GM23338 (cell line): Measurements from ENCODE around the gene SIRPG. TPM values are rescaled to one million over a fixed set of nuclear protein-coding genes. Genes with fewer than 3 reads are reported as not detected.

ENCODE experiments used
- ATAC-seq: fragments of 200-7000 bp; cut with Tn5 transposase; 3 replicates; pipeline ENCODE4 v1.9.1; 2020
- DNase-seq: peaks from one replicate; pipeline ENCODE4 v3.0.0-alpha.2; 2015; ENCODE audit warnings: low spot score
- H2AFZ ChIP-seq: fragments of 200-600 bp; sonication (generic); 2 replicates; pipeline ENCODE4 v1.8.0; 2016; ENCODE audit warnings: antibody characterized with exemption, mild to moderate bottlenecking, moderate library complexity
- H3F3A ChIP-seq: fragments of 200-600 bp; sonication (generic); replicated peaks from 2 replicates; pipeline ENCODE4 v1.8.0; 2017; ENCODE audit warnings: antibody characterized with exemption, mixed run types, low read depth
- H3K27ac ChIP-seq: fragments of 200-600 bp; sonication (generic); 2 replicates; pipeline ENCODE4 v1.6.1; 2016; ENCODE audit warnings: low read depth
- H3K27me3 ChIP-seq: fragments of 200-600 bp; sonication (generic); 2 replicates; pipeline ENCODE4 v1.8.0; 2016; ENCODE audit warnings: mild to moderate bottlenecking, mixed run types, moderate library complexity; ENCODE audit not compliant: insufficient read depth
- H3K36me3 ChIP-seq: fragments of 200-600 bp; sonication (generic); 2 replicates; pipeline ENCODE4 v1.8.0; 2016; ENCODE audit warnings: mild to moderate bottlenecking; ENCODE audit not compliant: insufficient read depth
- H3K4me1 ChIP-seq: fragments of 200-600 bp; sonication (generic); 2 replicates; pipeline ENCODE4 v1.8.0; 2016; ENCODE audit warnings: mild to moderate bottlenecking, moderate library complexity; ENCODE audit not compliant: insufficient read depth
- H3K4me2 ChIP-seq: fragments of 200-600 bp; sonication (generic); 2 replicates; pipeline ENCODE4 v1.7.1; 2017; ENCODE audit warnings: mixed run types
- H3K4me3 ChIP-seq: fragments of 200-600 bp; sonication (generic); 2 replicates; pipeline ENCODE4 v1.6.1; 2016; ENCODE audit warnings: mixed run types
- H3K79me2 ChIP-seq: fragments of 200-600 bp; sonication (generic); replicated peaks from 2 replicates; pipeline ENCODE4 v1.8.0; 2017; ENCODE audit warnings: mild to moderate bottlenecking; ENCODE audit not compliant: insufficient read depth
- H3K9me2 ChIP-seq: fragments of 200-600 bp; sonication (generic); 2 replicates; pipeline ENCODE4 v1.8.0; 2017; ENCODE audit not compliant: insufficient read depth
- H4K20me1 ChIP-seq: fragments of 200-600 bp; sonication (generic); replicated peaks from 2 replicates; pipeline ENCODE4 v1.8.0; 2017; ENCODE audit warnings: mild to moderate bottlenecking; ENCODE audit not compliant: insufficient read depth
- H3K27ac Mint-ChIP-seq: 2 replicates; pipeline ENCODE4 v1.8.0; 2020; ENCODE audit warnings: inconsistent platforms, mild to moderate bottlenecking, moderate library complexity, mixed read lengths
- H3K27me3 Mint-ChIP-seq: 3 replicates; pipeline ENCODE4 v1.8.0; 2022; ENCODE audit warnings: low read depth, mild to moderate bottlenecking, moderate library complexity, mixed read lengths, inconsistent platforms; ENCODE audit not compliant: insufficient read depth, poor library complexity
- H3K36me3 Mint-ChIP-seq: 3 replicates; pipeline ENCODE4 v1.8.0; 2021; ENCODE audit warnings: low read depth, mild to moderate bottlenecking, inconsistent platforms, moderate library complexity, mixed read lengths
- H3K4me1 Mint-ChIP-seq: 3 replicates; pipeline ENCODE4 v1.8.0; 2020; ENCODE audit warnings: mild to moderate bottlenecking, inconsistent platforms, mixed read lengths
- H3K4me3 Mint-ChIP-seq: 3 replicates; pipeline ENCODE4 v1.8.0; 2021; ENCODE audit warnings: moderate library complexity, mild to moderate bottlenecking, inconsistent platforms, mixed read lengths
- H3K9me3 Mint-ChIP-seq: 3 replicates; pipeline ENCODE4 v1.8.0; 2020; ENCODE audit warnings: moderate library complexity, mild to moderate bottlenecking, inconsistent platforms, mixed read lengths
- CTCF ChIP-seq, 2 experiments: fragments of 200-600 bp in 1 of 2; sonication (generic) in 1 of 2; conservative IDR thresholded peaks; 2 replicates each; pipeline versions ENCODE4 v1.5.1 to v1.6.1; 2016 to 2017; ENCODE audit warnings: antibody characterized with exemption in 2 of 2, low read depth in 2 of 2, mild to moderate bottlenecking in 2 of 2, moderate library complexity in 1 of 2
- JUNB ChIP-seq: IDR thresholded peaks from one replicate; pipeline ENCODE4 v1.6.1; 2016; ENCODE audit warnings: antibody characterized with exemption; ENCODE audit not compliant: unreplicated experiment
- POLR2AphosphoS5 ChIP-seq: IDR thresholded peaks from 2 replicates; pipeline ENCODE4 v1.6.1; 2016; ENCODE audit warnings: antibody characterized with exemption, low read depth
- ZNF331 ChIP-seq: fragments of 250-450 bp; sonication (Bioruptor Pico); IDR thresholded peaks from 2 replicates; pipeline ENCODE4 v1.5.0; 2020; ENCODE audit warnings: low read depth, mild to moderate bottlenecking, moderate library complexity
- ZNF462 ChIP-seq: fragments of 250-450 bp; sonication (Bioruptor Pico); IDR thresholded peaks from 2 replicates; pipeline ENCODE4 v1.5.0; 2020; ENCODE audit warnings: mild to moderate bottlenecking, moderate library complexity
- polyA plus RNA-seq: library from polyadenylated mRNA; unstranded; fragments of >200 nt; fragmentation: Nextera tagmentation; extraction: Ambion mirVana; gene quantifications from 2 replicates; pipeline ENCODE4 v1.2.1, GENCODE V29; 2016
- total RNA-seq: library from RNA; depleted of rRNA; stranded (reverse); fragments of >200 nt; shearing (Covaris generic); gene quantifications from 2 replicates; pipeline ENCODE4 v1.2.3, GENCODE V29; 2014

Gene SIRPG
- total and polyA plus RNA-seq, 2 experiments from 2014 or later = not detected

- TF ChIP-seq ZNF462 (CRISPR knock-in tag) = no peak
These were observed 40.0 kb upstream of the SIRPG start (continued) for GRCh38 chr20:1697592-1697991.

- no peaks in the 10 kb centered on the region for H3K36me3 ChIP-seq
- no peaks in the 10 kb centered on the region for H3F3A ChIP-seq
- H3K4me3 ChIP-seq = no peak overlapping the region
- peaks cover 15% of the 10 kb centered on the region; the same call in 2 of the 3 replicates for H3K4me1 Mint-ChIP-seq
- no peaks in the 10 kb centered on the region for H3K9me2 ChIP-seq
- no peak for TF ChIP-seq ZNF331 (CRISPR knock-in tag)
- TF ChIP-seq CTCF (conservative IDR thresholded peaks at IDR 0.05; ENCODE audit: low read depth in 2 of 2) = no peak
- TF ChIP-seq POLR2AphosphoS5 = no peak
- no peak for TF ChIP-seq JUNB
- no peaks in the 10 kb centered on the region for H3K79me2 ChIP-seq
- H3K36me3 Mint-ChIP-seq = no peaks in the 10 kb centered on the region; the same call in 2 of the 3 replicates
- H3K4me1 ChIP-seq = peaks cover 6% of the 10 kb centered on the region
- no peak overlapping the region for H3K4me3 Mint-ChIP-seq
- H2AFZ ChIP-seq = no peak overlapping the region
- no peak for DNase-seq
- peaks cover 2% of the 10 kb centered on the region for H3K27me3 Mint-ChIP-seq
- H4K20me1 ChIP-seq = no peaks in the 10 kb centered on the region
- no peak for ATAC-seq
- no peak overlapping the region for H3K4me2 ChIP-seq
- H3K9me3 Mint-ChIP-seq = peaks cover under 1% of the 10 kb centered on the region; the same call in 2 of the 3 replicates
- no peak overlapping the region for H3K27ac ChIP-seq
- peaks cover 17% of the 10 kb centered on the region; the same call in 1 of the 2 replicates for H3K27me3 ChIP-seq
- no peak overlapping the region for H3K27ac Mint-ChIP-seq
These were observed 39.1 kb upstream of the SIRPG start for GRCh38 chr20:1696521-1697209.
